Measurements from ENCODE around the gene MKRN2OS.
"Not testable (repeated sequence)": the region's sequence is repeated elsewhere in the genome, so short reads cannot be mapped to it uniquely, and the experiment has no call there.

The MKRN2OS gene

DNA sequence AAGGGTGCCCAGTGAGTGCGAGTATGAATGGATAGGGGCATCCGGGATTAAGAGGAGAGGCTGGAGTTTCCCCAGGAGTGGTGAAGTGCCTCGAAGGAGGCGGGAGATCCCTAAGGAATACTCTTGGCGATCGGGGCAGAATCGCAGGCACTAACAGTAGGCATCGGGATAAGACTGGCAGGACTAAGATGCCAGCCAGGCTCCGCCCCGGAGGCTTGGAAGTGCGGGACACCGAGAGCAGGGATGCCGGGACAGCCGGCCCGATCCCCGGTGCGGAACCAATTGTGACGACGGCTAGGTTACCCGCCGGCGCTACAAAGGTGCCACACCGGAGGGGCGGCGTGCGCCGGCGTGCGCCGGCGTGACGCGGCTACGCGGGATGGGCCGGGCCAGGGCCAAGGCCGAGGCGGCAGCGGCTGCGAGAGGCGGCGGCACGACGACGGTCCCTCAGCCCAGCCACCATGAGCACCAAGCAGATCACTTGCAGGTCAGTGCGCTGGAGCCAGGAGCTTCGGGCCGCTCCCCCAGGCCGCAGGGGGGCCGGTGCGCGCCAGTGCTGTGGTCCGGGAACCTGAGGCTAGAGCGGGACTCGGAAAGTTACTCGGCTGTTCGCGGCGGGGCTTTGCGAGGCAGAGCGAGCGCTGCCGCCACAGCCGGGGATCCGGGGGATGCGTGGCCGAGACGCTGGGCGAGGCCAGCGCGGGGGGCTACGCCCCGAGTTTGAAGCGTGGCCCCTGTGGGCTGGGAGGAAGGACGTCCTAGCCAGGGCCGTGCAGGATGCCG is 11.6 kb upstream of the MKRN2OS start, which contains the start of gene MKRN2:
Gene MKRN2, plus strand, starts transcription at position 398 of the 783 bp plus-strand sequence. Its CDS starts 64 bp downstream, at position 462.
- TF ChIP-seq, protein P1, sequence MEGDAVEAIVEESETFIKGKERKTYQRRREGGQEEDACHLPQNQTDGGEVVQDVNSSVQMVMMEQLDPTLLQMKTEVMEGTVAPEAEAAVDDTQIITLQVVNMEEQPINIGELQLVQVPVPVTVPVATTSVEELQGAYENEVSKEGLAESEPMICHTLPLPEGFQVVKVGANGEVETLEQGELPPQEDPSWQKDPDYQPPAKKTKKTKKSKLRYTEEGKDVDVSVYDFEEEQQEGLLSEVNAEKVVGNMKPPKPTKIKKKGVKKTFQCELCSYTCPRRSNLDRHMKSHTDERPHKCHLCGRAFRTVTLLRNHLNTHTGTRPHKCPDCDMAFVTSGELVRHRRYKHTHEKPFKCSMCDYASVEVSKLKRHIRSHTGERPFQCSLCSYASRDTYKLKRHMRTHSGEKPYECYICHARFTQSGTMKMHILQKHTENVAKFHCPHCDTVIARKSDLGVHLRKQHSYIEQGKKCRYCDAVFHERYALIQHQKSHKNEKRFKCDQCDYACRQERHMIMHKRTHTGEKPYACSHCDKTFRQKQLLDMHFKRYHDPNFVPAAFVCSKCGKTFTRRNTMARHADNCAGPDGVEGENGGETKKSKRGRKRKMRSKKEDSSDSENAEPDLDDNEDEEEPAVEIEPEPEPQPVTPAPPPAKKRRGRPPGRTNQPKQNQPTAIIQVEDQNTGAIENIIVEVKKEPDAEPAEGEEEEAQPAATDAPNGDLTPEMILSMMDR (IDR thresholded peaks at IDR 0.05; ENCODE audit: insufficient read depth, low read length, missing control alignments): no peak
- DNase-seq (ENCODE audit: low read depth, low spot score): peak; percentile 16
- CTCF ChIA-PET: no interaction called here
- POLR2A ChIA-PET: interaction anchor here (1.4 kb wide), 1 partner anchor 42 kb away, joined by 3 read pairs; no protein-coding TSS in a partner anchor
- peak within 1 kb of the TSS; percentile 93 for H3K4me3 ChIP-seq (ENCODE audit: low read depth, low read length)

DNA sequence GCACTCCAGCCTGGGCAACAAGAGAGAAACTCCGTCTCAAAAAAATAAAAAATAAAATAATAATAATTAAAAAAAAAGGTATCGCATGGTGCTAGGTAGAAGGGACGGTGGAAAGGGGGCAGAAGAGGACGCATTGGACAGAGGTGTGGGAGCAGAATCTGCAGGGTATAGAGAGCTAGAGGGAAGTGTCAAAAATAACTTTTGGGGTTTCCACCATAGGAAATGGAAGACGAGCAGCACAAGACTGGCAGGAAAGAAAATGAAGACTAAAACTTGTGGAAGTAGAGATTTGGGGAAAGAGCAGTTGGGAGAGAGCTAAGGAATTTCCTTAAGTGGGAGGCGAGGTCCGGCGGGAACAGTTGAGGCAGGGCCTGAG is 11.0 kb upstream of the MKRN2OS start:
- POLR2A ChIA-PET: no interaction called here
- peak overlapping the region; percentile 93 for H3K4me3 ChIP-seq (ENCODE audit: low read depth, low read length)
- TF ChIP-seq, protein P1 (IDR thresholded peaks at IDR 0.05; ENCODE audit: insufficient read depth, low read length, missing control alignments): no peak
- CTCF ChIA-PET: no interaction called here
- no peak for DNase-seq (ENCODE audit: low read depth, low spot score)

DNA sequence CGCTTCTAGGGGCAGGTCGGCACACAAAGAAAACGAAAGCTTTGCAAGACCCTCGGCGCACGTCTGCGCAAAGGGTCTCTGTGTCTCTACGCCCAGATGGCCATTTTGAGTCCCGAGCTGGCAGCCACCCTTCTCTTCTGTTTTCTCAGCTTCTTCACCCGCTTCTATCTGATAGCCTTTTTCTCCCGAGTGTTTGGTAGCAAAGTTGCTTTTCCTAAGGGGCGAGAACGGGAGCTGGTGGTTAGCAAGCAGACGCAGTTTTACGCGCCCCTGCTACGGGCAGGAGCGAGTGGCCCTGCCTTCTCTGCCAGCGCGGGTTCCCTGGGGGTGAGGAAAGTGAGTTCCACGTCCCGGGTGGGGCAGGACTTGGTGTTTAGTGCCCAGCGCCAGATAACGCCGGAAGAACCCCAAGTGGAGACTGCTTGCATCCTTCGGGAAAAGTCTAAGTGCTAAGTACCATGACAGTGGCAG is 8.7 kb upstream of the MKRN2OS start:
- DNase-seq (ENCODE audit: low read depth, low spot score): no peak
- TF ChIP-seq, protein P1 (IDR thresholded peaks at IDR 0.05; ENCODE audit: insufficient read depth, low read length, missing control alignments): no peak
- POLR2A ChIA-PET: no interaction called here
- peak overlapping the region; percentile 56 for H3K4me3 ChIP-seq (ENCODE audit: low read depth, low read length)
- CTCF ChIA-PET: interaction anchor here (0.6 to 1.2 kb wide), 6 partner anchors 8 to 418 kb away, joined by 3 to 4 read pairs (median 3); no protein-coding TSS in a partner anchor

DNA sequence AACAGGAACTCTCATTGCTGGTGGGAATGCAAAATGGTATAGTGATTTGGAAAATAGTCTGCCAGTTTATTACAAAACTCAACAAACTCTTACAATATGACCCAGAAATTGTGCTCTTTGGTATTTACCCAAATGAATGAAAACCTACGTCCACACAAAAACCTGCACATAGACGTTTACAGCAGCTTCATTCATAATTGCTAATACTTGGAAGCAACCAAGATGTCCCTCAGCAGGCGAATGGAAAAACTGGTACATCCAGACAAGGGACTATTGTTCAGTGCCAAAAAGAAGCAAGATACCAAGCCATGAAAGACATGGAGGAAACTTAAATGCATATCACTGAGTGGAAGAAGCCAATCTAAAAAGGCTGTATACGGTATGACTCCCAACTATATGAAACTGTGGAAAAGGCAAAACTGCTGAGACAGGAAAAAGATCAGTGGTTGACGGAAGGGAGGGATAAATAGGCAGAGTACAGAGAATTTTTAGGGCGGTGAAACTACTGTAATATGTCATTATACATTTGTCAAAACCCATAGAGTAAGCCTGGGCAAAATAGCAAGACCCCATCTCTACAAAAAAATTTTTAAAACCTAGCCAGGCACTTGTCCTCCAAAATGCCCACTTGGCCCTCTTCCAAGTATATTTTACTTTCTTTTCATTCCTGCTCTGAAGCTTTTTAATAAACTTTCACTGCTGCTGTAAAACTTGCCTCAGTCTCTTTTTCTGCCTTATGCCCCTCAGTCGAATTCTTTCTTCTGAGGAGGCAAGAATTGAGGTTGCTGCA is 4.9 kb upstream of the MKRN2OS start:
- DNase-seq (ENCODE audit: low read depth, low spot score): no peak
- ChIA-PET POLR2A (no interaction called here), CTCF (no interaction called here)
- TF ChIP-seq, protein P1 (IDR thresholded peaks at IDR 0.05; ENCODE audit: insufficient read depth, low read length, missing control alignments): no peak
- no peak overlapping the region for H3K4me3 ChIP-seq (ENCODE audit: low read depth, low read length)

DNA sequence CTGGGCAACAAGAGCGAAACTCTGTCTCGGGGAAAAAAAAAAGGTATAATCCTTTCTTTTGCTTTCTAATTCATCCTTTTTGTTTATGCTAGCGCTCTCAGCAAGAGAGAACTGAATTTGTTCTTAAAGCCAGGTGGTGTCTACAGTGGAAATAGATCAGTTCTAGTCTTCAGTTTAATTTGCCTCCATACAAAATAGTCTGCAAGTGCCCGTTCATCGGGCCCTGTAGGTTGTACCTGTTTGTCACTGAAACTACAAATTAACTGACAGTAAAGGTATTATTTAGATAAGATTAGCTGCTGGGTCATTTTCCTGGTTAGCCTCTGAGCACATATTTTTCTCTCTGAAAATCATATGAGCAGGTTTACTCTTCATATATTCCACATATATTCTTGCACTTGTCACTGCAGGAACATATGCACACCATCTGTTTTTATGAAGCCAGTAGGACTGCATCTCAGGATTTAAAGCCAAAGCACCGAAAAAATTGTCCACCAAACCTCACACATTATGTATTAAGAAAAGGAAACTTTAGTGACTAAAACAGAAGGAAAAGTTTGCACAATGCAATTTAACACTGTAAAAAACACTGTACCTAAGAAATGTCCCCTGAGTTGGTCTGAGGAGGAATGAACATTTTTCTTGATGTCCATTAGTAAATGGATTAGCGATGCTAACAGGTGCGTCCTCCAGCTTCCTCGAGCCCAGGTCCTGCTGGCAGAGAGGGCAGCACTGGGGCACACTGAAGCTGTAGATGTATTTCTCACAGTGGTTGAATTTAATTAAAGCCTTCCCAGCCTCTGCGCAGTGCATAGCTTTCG is 437 bp downstream of the MKRN2OS start:
- DNase-seq (ENCODE audit: low read depth, low spot score): no peak
- POLR2A ChIA-PET: no interaction called here
- TF ChIP-seq, protein P1 (IDR thresholded peaks at IDR 0.05; ENCODE audit: insufficient read depth, low read length, missing control alignments): no peak

DNA sequence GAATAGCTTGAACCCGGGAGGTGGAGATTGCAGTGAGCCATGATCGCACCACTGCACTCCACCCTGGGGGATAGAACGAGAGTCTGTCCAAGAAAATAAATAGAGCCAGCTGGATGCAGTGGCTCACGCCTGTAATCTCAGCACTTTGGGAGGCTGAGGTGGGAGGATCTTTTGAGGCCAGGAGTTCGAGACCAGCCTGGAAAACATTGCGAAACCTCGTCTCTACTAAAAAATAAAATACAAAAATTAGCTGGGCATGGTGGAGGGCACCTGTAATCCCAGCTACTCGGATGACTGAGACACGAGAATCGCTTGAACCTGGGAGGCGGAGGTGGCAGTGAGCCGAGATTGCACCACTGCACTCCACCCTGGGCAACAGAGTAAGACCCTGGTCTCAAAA is 1.8 kb downstream of the MKRN2OS start:
- CTCF ChIA-PET: interaction anchor here (1.4 kb wide), 1 partner anchor 11 kb away, joined by 4 read pairs; no protein-coding TSS in a partner anchor
- H3K4me3 ChIP-seq (ENCODE audit: low read depth, low read length); DNase-seq (ENCODE audit: low read depth, low spot score); POLR2A ChIA-PET: not testable (repeated sequence)

More for the DNA sequence above, 437 bp downstream of the MKRN2OS start:
- H3K4me3 ChIP-seq (ENCODE audit: low read depth, low read length): no peak overlapping the region
- CTCF ChIA-PET: interaction anchor here (1.0 to 1.9 kb wide), 6 partner anchors 8 to 410 kb away, joined by 3 to 4 read pairs (median 4); no protein-coding TSS in a partner anchor
